AG08395 (cell line): ENCODE data around the gene WIZ.
A peak's percentile ranks its signal among the peaks of the same experiment; 100 is the strongest.

Experiments used
- DNase-seq: peaks from one replicate; pipeline ENCODE4 v3.0.0; 2012; ENCODE audit warnings: mixed read lengths, low spot score

The WIZ gene

DNA sequence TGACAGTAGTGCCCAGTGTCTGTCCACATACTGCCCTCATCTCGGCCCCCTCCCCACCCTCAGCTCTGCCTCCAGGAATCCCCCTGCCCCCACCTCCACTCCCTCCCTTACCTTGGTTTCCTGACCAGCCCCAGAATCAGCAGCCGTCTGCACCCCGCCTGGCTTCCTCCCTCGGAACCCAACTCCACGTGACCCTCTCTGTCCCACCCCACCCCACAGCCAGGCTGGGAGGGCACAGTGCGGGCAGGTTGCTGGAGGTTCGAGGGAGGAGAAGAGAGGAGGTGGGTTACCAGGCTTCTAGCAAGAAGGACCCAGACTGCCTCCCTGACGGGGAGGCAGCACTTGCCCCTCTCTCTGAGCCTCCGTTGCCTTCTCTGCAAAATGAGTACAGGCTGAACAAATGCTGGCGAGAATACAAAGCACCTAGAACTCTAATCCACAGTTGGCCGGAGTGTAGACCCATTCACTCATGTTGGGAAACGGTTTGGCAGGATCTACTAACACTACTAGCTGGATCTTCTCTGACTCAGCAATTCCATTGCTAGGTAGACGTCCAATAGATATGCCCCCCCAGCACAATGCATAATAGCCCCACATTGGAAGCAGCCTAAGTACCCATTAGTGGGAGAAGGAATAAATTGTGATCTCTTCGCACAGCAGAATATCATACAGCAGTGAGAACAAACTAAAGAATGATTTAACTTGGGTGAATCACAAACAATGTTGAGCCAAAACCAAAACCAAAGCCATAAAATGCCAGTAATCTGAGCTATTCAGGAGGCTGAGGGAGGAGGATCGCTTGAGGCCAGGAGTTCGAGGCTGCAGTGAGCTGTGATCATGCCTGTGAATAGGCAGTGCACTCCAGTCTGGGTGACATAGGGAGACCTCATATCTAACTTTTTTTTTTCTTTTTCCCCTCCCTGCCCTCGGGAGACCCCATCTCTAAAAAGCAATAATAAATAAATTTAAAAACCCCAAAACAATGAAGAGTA lies 14.9 kb upstream of the WIZ start, which contains the start of gene RASAL3:
Gene RASAL3, minus strand, starts transcription at position 151 of the 992 bp plus-strand sequence. CDS start 186 bp downstream, outside the sequence.
- DNase-seq = no peak

DNA sequence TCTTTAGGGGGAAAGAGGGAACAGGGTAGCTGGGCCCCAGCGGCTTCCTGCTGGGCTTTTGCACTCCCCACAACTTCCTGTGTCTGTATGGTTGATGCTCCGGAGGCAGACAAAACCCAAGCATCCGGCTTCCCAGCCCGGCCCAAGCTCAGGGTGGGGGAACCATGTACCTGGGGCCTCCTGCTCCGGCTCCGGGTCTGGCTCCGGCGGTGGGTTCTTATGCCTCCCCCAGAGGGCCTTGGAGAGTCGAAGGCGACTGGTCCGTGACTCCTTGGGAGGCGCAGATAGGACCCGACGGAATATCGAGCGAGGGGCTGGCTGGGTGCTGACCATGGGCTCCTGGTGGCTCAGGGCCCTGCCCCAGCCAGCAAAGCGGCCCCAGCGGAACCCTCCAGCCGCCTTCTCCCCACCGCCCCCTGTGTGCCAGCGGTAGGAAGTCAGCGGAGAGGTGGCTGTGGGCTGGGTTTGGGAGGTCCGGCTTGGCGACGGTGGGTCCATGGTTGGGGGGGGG lies 14.2 kb upstream of the WIZ start:
- DNase-seq = no peak

DNA sequence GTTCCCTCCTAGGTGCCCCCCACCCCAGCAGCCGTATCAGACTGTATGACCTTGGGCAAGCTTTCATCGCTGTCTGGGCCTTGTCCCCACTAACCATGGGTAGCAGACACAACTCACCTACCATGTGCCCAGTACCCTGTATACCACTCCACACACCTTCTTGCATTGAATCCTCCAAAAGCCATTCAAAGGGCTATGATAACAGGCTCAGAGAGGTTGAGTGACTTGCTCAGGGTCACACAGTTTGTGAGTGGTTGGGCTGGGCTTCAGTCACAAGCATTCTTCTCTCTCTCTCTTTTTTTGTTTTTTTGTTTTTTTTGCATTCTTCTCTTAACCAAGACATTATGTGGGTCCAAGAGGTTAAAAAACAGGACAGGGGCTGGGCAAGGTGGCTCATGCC lies 11.9 kb upstream of the WIZ start:
- DNase-seq = no peak

DNA sequence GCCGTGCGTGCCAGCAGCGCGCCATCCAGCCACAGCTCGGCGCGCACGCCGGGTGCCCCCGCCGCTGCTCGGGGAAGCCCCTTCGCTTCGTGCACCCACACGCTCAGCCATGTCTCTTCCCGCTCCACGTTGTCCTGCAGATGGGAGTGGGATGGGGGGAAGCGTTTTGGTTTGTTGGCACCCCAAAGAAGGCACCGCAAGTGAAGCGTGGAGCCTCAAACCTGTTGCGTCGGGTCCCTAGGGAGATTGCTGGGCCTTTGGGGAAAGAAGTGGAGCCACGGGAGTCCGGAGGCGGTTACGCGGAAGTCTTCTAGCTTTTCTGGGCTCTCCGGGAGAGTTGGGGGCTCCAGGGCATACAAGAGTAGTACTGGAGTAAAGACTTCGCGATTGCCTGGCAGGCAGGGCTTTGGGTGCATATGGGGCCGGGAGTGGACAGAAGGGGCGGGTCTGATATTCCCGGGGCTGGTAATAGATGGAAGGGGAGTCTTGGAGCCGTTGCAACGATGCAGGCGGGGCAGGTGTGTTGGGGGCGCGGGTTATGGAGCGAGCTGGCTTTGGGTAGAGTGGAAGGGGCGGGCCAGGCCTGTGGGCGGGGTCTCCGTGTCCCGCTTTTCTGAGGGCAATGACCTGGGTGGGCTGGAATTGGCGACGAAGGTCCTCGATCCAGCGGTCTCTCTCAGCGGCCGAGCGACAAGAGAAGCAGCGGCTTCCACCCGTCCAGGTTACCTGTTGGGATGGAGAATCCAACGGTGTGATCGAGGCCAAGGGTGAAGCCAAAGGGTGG lies 8.1 kb upstream of the WIZ start:
- no peak for DNase-seq

DNA sequence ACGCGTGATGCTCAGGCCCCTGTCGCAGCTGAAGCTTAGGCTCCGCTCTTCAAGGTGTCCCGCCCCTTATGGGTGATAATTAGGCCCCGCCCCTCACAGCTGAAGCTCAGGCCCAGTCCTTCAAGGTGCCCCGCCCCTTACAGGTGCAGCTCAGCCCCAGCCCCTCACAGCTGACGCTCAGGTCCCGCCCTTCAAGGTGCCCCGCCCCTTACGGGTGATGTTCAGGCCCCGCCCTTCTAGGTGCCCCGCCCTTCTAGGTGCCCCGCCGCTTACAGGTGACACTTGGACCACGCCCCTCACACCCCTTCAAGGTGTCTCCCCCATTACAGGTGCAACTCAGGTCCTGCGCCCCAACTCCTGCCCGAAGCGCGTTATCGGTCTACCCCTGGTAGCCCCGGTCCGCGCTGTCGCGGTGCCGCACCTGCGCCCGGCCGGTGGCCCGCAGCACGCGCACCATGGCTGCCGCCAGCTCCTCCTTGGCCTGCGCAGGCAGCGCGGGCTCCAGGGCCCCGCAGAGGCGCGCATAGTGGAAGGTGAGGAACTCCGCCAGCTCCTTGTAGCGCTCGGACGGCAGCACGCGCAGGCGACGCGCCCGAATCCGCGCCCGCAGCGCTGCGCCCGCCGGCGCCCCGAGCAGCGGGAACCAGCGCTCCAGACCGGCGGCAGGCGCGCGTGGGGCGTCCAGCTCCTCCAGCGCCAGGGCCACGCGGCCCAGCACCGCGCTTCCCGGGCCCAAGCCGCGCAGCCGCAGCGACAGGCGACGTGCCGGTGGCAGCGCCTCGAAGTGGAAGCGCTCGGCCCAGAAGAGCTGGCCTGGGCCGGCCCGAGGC lies 7.3 kb upstream of the WIZ start:
- no peak for DNase-seq

GRCh38 chr19:15456441-15456840 lies 6.7 kb upstream of the WIZ start:
- DNase-seq = no peak

DNA sequence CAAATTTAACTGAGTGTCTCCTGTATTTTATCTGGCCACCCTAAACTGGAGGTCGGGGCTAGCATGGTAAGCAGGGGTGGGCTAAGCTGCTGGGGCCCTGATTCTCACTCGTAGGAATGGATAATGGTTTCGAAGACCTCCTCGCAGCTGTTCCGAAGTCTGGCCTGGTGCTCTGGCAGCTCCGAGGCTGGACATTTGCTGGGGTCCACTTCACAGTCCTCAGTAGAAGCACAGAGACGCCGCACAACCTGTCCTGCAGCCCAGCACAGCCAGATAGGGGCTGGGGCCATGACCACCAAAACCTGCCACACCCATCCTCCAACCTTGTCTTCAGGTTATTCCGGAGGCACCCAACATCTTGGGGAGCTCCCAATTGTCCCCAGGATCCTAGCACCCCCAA lies 6.2 kb upstream of the WIZ start:
- no peak for DNase-seq

DNA sequence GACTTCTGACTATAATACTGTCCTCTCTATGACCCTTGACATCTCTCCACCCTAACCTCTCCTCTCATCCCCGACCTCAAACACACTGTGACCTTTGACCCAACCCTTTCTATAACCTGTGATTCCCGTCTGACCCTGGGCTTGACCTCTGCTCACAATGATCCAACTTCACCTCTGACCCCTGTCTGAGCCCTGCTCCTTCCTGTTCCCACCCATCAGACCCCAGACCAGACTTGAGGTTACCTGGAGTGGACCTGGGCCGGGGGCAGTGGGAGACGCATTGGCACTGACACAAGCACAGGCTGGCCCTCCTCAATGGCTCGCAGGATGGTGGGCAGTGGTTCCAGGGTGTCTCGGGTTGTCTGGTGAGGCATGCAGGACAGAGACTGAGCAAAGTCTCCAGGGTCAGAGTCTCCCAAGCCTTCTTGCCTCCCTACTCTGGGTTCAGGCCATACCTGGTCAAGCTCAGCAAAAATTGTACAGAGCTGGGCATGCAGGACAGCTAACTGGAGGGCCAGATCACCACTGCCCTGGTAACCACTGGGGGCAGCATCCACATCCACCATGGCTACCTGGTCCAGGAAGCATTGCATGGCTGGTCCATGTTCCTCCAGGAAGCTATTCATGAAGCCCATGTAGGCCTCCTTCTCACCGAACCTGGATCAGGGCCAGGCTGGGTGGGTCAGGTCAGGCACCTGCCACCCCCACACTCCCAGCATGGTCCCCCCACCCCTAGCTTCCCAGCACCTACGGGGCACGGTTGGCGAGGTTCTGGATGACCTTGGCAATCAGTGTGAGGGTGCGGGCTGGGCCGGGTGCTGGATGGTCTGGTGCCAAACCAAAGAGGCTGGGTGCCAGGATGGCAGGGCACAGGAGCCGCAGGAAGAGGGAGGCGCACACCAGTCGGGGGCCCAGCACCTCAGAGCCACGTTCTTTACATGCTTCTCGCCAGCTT lies 4.4 kb upstream of the WIZ start:
- DNase-seq = no peak

DNA sequence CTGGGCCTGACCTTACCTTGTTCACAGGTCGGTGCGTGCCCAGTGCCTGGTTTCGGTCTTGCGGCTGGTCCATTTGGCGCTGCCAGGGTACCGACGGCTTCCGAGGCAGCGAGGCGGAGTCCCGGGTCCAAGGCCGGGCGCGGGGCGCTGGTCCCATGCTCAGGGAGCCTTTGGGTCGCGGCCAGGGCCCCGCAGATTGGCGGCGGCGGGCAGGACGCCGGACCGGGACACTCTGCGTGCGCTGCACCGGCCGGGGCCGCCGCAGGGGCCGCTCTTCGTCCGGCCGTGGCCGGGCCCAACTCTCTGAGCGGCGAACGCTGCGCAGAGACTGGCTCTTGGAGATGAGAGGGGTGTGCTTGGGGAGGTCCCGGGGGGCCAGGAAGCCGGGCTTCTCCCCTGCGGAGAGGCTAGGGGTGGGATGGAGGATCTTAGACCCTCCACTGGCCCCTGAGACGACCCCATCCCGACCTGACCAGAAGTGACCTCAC lies 3.4 kb upstream of the WIZ start:
- DNase-seq = peak; percentile 48

GRCh38 chr19:15452111-15453047 lies 2.6 kb upstream of the WIZ start:
- peak; percentile 95 for DNase-seq

GRCh38 chr19:15450528-15450890 lies 753 bp upstream of the WIZ start:
- no peak for DNase-seq

GRCh38 chr19:15448778-15449619 lies 757 bp downstream of the WIZ start:
- DNase-seq = peak; percentile 25

- no peak for DNase-seq
Measured at GRCh38 chr19:15448044-15448777, 1.5 kb downstream of the WIZ start.

GRCh38 chr19:15447057-15447456 lies 2.7 kb downstream of the WIZ start:
- no peak for DNase-seq

GRCh38 chr19:15445807-15446376 lies 3.9 kb downstream of the WIZ start:
- no peak for DNase-seq

- no peak for DNase-seq
Measured at GRCh38 chr19:15445227-15445605, 4.5 kb downstream of the WIZ start.

DNA sequence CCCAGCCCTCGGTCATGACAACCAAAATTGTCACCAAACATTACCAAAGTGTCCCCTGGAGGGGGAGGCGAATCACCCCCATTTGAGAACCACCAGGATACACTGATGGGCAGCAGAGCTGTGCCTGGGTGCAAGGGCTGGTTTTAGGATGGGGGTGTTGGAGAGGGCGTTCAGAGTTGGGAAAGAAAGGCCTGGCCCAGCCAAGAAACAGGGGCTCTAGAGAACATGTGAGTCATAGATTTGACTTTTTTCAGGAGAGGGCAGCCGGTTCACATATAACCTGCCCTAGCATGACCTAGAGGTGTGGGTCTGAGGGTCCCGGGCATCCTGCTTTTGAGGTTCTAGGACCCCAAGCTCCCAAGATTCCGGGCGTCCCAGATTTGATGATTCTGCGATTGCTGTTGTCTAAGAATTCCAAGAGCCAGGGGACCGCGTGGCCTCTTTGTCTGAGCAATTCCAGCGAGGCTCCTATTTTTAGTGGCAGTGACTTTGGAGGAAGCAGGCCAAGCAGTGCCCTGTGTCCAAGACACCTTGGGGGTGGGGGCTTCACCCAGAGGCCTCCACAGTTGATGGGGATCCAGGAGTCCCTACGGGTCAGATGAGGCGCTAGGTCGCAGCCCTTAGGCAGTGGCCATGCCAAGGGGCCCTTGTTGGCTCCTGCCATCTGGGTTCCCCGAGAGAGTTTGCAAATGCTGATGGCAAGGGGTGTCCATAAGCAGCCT lies 5.1 kb downstream of the WIZ start:
- no peak for DNase-seq
